A549 (cell line): ENCODE measurements around the gene RGS21.

Experiments used
- ESRRA ChIP-seq: fragments of 150-350 bp; IDR thresholded peaks from 2 replicates; pipeline ENCODE4 v1.6.1; 2014; ENCODE audit warnings: mild to moderate bottlenecking, low read length, borderline replicate concordance
- KDM1A ChIP-seq: fragments of 200-600 bp; sonication (generic); IDR thresholded peaks from 2 replicates; pipeline ENCODE4 v1.6.1; 2016; ENCODE audit warnings: low read depth, mild to moderate bottlenecking
- MYC ChIP-seq: IDR thresholded peaks from 2 replicates; pipeline ENCODE4 v1.6.1; 2012; ENCODE audit warnings: mild to moderate bottlenecking, inconsistent platforms, low read length, improper control_type of control experiment, borderline replicate concordance
- POLR2A ChIP-seq: IDR thresholded peaks from 2 replicates; pipeline ENCODE4 v1.6.1; 2012; ENCODE audit warnings: mild to moderate bottlenecking, low read length
- RAD21 ChIP-seq, 2 experiments: fragments of >200 bp in 1 of 2; sonication (Bioruptor Twin) in 1 of 2; formaldehyde crosslinking in 1 of 2; IDR thresholded peaks in 1 of 2; conservative IDR thresholded peaks in 1 of 2; 2 replicates in 1 of 2; 3 replicates in 1 of 2; pipeline ENCODE4 v1.6.1; 2012 to 2018; ENCODE audit warnings: inconsistent platforms in 1 of 2
- TF ChIP-seq, protein P1 (sequence below): fragments of >200 bp; sonication (Bioruptor Twin); formaldehyde crosslinking; IDR thresholded peaks from 3 replicates; pipeline ENCODE4 v1.5.1; 2016

DNA sequence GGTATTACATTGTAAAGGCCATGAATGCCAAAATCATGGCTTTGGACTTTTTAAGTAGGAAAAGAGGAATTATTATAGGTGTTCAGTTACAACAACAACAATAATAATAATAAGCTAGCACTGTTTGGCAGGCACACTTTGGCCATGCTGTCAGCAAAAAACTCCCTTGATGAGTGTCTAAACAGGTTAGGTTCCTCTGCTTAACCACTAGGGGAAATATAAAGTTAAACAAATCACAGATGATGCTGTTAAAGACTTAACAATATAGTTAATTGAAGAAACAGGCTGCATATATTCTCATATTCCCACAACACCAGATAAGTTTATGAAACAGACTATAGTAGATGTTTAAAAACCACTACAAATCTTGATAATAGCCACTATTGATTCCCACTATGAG lies 46.4 kb downstream of the RGS21 start:
- no peak for TF ChIP-seq ESRRA
- TF ChIP-seq, protein P1, sequence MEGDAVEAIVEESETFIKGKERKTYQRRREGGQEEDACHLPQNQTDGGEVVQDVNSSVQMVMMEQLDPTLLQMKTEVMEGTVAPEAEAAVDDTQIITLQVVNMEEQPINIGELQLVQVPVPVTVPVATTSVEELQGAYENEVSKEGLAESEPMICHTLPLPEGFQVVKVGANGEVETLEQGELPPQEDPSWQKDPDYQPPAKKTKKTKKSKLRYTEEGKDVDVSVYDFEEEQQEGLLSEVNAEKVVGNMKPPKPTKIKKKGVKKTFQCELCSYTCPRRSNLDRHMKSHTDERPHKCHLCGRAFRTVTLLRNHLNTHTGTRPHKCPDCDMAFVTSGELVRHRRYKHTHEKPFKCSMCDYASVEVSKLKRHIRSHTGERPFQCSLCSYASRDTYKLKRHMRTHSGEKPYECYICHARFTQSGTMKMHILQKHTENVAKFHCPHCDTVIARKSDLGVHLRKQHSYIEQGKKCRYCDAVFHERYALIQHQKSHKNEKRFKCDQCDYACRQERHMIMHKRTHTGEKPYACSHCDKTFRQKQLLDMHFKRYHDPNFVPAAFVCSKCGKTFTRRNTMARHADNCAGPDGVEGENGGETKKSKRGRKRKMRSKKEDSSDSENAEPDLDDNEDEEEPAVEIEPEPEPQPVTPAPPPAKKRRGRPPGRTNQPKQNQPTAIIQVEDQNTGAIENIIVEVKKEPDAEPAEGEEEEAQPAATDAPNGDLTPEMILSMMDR, result no peak
- TF ChIP-seq POLR2A, result no peak
- no peak for TF ChIP-seq MYC
- TF ChIP-seq RAD21 (conservative IDR thresholded peaks at IDR 0.05 in 1 of 2, IDR thresholded peaks at IDR 0.05 in 1 of 2), result no peak
- no peak for TF ChIP-seq KDM1A
